GM19438 (cell line): Measurements from ENCODE around the gene SPN.
"Not testable (repeated sequence)": the region's sequence is repeated elsewhere in the genome, so short reads cannot be mapped to it uniquely, and the experiment has no call there.

Experiments
- ATAC-seq: cut with Tn5 transposase; IDR thresholded peaks from one replicate; pipeline ENCODE4 v1.9.1; 2021; ENCODE audit warnings: low read depth; ENCODE audit not compliant: unreplicated experiment

The SPN gene

GRCh38 chr16:29675811-29676643 is 13.0 kb downstream of the SPN start:
- ATAC-seq, result no peak

- ATAC-seq, result no peak
Measured at GRCh38 chr16:29676989-29677785, 14.1 kb downstream of the SPN start.

GRCh38 chr16:29678691-29679267 is 15.7 kb downstream of the SPN start, which contains the start of gene QPRT:
Gene QPRT, plus strand, starts transcription at chr16:29679180. Its CDS starts 18 bp downstream, at chr16:29679198.
- no peak for ATAC-seq

GRCh38 chr16:29680180-29680598 is 17.1 kb downstream of the SPN start:
- no peak for ATAC-seq

GRCh38 chr16:29683543-29684090 is 20.6 kb downstream of the SPN start:
- no peak for ATAC-seq

GRCh38 chr16:29684679-29685078 is 21.6 kb downstream of the SPN start:
- no peak for ATAC-seq

GRCh38 chr16:29686740-29687332 is 23.8 kb downstream of the SPN start:
- no peak for ATAC-seq

- ATAC-seq, result no peak
Measured at GRCh38 chr16:29687755-29688154, 24.7 kb downstream of the SPN start.

GRCh38 chr16:29688172-29688571 is 25.1 kb downstream of the SPN start:
- no peak for ATAC-seq

GRCh38 chr16:29689490-29690351 is 26.7 kb downstream of the SPN start:
- not testable (repeated sequence) for ATAC-seq

GRCh38 chr16:29692606-29693005 is 29.6 kb downstream of the SPN start:
- not testable (repeated sequence) for ATAC-seq

GRCh38 chr16:29694384-29695195 is 31.5 kb downstream of the SPN start:
- no peak for ATAC-seq

- ATAC-seq, result not testable (repeated sequence)
Measured at GRCh38 chr16:29695675-29696074, 32.6 kb downstream of the SPN start.

- ATAC-seq, result no peak
Measured at GRCh38 chr16:29696881-29697331, 33.9 kb downstream of the SPN start.

GRCh38 chr16:29697391-29697790 is 34.3 kb downstream of the SPN start:
- no peak for ATAC-seq

- no peak for ATAC-seq
Measured at GRCh38 chr16:29698042-29698441, 35.0 kb downstream of the SPN start.

- ATAC-seq, result no peak
Measured at GRCh38 chr16:29698484-29699323, 35.7 kb downstream of the SPN start.
